ENCODE measurements around the gene PTRHD1.

GRCh38 chr2:24747299-24747698 lies 45.9 kb downstream of the PTRHD1 start:
- no peak for TF ChIP-seq POLR2A (IDR thresholded peaks at IDR 0.05)
- TF ChIP-seq POLR2AphosphoS5 (IDR thresholded peaks at IDR 0.05): no peak
